Stimulated activated CD4-positive, alpha-beta T cell treated with anti-CD3 and anti-CD28 coated beads, Interleukin-12 subunit alpha, Interleukin-12 subunit beta, amount 100 ng/mL, for 4 hours (primary cell): ENCODE results near the gene ITPKC.
"Not testable (repeated sequence)": the region's sequence is repeated elsewhere in the genome, so short reads cannot be mapped to it uniquely, and the experiment has no call there.

ENCODE experiments used
- DNase-seq: peaks from one replicate; pipeline ENCODE4 v3.0.0-alpha.2; 2020

Gene ITPKC

GRCh38 chr19:40717880-40718773 lies 1.2 kb downstream of the ITPKC start:
- DNase-seq, result no peak

GRCh38 chr19:40718774-40719391 lies 2.0 kb downstream of the ITPKC start:
- no peak for DNase-seq

- DNase-seq, result no peak
Measured at GRCh38 chr19:40719414-40719894, 2.5 kb downstream of the ITPKC start.

DNA sequence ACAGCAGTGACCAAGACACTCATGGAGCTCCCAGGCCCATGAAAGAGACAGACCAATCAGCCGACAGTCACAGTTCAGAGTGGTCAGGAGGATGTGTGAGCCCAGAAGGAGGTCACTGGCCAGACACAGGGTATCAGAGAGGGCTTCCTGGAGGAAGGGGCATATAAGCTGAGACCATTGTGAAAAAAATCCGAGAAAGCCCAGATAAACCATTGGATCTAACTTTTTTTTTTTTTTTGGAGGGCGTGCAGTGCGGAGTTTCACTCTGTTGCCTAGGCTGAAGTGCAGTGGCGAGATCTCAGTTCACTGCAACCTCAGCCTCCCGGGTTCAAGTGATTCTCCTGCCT lies 4.2 kb downstream of the ITPKC start:
- no peak for DNase-seq

DNA sequence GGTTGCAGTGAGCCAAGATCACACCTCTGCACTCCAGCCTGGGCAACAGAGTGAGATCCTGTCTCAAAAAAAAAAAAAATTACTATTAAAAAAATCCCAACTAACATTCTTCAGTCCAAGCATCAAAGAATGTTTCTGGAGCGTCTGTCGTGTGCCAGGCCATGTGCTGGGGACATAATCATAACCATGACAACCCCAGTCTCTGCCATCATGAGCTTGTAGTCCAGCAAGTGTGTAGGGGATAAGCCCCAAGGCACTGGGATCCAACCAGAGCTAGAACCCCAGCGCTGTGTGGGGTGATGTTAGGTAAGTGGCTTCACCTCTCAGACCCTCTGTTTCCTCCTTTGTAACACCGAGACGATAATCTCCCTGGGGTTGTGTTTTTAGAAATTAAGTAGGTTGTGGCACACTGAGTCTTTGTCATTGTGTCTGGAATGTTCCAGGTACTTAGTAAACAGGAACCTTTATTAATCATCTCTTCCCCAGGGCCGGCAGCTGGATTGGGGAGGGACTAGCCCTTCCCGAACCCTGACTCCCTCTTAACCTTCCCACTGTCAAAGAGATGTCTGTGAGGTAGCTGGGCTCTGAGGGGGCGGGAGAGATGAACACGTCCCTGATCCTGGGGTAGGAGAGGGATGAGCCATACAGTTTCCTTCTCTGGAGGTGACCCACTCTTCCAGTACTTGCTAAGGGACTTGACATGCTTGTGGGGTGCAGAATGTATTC lies 5.2 kb downstream of the ITPKC start:
- DNase-seq, result no peak

DNA sequence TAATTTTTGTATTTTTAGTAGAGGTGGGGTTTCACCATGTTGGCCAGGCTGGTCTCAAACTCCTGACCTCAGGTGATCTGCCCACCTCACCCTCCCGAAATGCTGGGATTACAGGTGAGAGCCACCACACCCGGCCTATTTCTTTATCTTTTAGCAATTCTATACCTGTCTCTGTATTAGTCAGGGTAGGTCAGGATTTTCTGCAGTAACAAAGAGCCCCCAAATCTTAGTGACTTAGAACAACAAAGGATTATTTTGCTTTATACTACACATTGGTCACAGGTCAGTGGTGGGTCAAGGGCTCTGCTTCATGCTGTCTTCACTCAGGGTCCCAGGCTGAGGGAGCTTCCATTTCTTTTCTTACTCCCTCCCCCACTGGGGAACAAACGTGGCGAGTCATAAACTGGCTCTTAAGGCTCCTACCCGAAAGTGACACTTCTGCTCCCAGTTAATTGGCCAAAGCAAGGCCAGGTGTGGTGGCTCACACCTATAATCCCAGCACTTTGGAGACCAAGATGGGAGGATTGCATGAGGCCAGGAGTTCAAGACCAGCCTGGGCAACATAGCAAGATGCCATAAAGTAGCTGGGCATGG lies 6.8 kb downstream of the ITPKC start:
- DNase-seq, result no peak

- DNase-seq, result no peak
Measured at GRCh38 chr19:40724315-40724714, 7.4 kb downstream of the ITPKC start.

DNA sequence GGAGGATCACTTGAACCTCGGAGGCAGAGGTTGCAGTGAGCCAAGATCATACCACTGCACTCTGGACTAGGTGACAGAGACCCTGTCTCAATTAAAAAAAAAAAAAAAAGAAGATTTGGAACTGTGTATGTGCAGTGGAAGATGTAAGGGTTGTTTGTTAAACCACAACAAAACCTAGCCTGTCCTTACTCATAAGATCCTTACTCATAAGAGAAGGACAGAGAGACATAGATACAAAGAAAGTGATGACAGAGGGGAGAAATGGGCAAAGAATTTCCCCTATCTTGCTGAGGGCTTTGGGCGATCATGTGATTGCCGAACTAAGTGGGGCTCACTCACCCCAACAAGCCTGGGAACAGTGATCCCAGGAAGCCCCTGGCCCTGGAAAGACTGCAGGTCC lies 7.9 kb downstream of the ITPKC start:
- DNase-seq, result no peak

GRCh38 chr19:40726279-40726678 lies 9.4 kb downstream of the ITPKC start:
- DNase-seq, result no peak

- DNase-seq, result not testable (repeated sequence)
Measured at GRCh38 chr19:40730065-40730464, 13.2 kb downstream of the ITPKC start.

DNA sequence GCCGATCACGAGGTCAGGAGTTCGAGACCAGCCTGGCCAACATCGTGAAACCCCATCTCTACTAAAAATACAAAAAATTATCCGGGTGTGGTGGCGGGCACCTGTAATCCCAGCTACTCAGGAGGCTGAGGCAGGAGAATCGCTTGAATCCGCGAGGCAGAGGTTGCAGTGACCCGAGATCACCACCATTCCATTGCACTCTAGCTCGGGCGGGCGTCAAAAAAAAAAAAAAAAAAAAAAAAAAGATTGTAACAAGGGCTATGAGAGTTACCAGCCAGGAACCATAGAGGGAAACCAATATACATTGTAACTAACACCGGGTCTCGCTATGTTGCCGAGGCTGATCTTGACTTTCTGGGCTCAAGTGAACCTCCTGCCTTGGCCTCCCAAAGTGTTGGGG lies 15.4 kb downstream of the ITPKC start:
- DNase-seq, result not testable (repeated sequence)

DNA sequence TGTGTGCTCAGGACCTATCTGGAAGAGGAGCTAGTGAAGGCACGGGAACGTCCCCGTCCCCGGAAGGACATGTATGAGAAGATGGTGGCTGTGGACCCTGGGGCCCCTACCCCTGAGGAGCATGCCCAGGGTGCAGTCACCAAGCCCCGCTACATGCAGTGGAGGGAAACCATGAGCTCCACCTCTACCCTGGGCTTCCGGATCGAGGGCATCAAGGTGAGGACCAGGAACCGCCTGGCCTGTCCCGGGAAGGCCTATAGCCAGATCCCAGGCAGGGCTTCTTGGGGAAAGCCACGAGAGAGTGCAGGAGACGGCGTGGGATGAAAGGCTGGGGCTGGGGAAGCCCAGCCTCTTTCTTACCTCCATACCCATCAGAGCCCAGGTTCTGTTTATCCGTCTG lies 16.2 kb downstream of the ITPKC start:
- DNase-seq, result no peak

DNA sequence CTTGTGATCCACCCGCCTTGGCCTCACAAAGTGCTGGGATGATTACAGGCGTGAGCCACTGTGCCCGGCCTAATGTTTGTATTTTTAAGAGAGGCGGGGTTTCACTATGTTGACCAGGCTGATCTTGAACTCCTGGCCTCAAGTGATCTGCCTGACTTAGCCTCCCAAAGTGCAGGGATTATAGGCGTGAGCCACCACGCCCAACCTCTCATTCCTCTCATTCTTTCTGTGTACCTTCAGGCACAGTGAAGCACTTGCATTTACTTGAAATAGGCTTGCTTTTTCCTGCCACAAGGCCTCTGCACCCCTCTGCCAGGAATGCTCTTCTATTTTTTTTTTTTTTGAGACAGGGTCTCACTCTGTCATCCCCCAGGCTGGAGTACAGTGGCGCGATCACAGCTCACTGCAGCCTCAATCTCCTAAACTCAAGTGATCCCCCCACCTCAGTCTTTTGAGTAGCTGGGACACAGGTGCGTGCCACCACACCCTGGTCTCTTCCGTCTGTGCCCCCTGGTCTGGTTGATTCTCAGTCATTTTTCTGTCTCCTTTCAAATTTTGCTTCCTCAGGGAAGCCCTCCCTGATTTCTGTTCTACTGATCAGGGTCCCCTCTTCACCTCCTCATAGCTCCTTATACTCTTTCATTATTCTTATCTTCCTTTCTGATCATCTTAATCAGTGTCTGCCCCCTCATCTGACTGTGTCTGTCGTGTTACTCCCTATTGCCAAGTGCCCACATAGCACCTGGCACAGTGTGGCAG lies 18.3 kb downstream of the ITPKC start:
- DNase-seq, result no peak

GRCh38 chr19:40736661-40737060 lies 19.7 kb downstream of the ITPKC start:
- DNase-seq, result no peak

DNA sequence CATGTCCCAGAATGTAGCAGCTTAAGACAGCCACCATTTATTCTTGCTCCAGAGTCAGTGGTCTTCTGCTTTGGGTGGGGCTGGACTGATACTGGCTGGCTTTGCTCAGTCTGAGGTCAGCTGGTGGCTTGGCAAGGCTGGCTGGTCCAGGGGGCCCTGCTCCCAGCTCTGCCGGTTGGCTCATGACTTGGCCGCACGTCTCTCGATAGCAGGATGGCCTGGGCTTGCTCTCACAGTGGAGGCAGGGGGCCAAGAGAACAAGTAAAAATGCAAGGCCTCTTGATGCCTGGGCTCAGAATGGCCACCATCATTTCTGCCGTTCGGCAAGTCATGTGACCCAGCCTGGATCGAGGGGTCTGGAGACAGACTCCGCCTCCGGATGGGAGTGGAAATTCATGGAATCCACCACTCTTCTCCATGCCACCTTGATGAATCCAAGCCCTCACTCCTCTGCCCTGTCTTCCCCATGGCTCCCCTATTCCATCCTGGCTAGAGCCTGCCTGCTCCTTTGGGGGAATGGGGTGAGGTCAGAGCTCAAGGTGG lies 20.3 kb downstream of the ITPKC start:
- DNase-seq, result no peak

- no peak for DNase-seq
Measured at GRCh38 chr19:40739030-40739839, 22.3 kb downstream of the ITPKC start.

DNA sequence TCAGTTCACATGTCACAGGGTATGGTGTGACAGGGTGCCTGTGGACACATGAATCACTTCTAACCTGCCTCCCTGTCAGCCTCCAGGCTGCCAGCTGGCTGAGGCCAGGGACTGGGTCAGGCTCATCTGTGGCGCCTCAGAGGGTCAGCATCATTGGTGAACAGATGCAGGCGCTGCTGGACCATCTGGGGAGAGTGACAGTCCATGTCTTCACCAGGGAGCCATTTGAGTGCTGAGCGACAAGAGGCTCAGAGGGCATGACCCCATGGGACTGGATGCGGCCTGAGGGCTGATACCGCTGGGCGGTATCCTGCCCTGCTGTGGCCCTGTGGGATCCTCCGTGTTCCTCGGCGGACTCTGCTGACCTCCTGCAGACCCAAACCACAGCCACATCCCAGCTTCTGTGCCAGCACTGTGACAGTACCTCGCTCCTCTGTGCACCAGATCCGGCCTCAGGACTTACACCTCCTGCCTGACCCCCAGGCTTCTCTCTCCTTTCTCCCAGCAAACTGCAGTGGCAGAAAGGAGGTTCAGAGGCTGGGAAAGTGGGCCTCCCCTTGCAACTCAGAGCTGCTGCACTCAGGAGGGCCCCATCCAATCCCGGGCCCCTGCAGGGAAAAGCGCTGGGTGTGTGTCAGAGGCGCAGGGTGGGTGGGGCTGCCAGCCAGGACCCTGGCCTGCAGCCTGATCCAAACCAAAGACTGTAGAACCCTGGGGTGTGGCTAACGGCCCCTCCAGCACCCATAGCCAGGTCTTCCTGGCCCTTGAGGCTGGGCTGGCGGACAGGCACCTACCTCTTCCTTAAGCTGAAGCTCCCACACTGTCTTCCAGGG lies 23.2 kb downstream of the ITPKC start:
- no peak for DNase-seq

DNA sequence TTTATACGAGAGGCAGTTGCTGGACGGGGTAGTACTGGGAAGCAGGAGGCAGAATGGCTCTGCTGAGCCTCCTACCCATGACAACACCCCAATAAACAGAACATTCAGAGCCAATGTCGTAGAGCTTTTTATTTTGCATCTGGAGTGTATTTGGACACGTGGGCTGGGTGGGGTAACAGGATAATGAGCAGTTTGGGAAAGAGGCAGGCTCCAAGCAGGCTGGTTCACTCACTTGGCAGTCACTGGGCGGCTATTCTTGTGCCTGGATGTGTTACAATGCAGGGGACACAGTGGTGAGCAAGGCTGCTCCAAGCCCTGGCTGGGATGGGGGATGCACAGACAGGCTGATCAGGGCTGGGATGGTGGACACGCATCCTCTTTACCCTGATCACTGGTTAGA lies 23.8 kb downstream of the ITPKC start:
- DNase-seq, result no peak

DNA sequence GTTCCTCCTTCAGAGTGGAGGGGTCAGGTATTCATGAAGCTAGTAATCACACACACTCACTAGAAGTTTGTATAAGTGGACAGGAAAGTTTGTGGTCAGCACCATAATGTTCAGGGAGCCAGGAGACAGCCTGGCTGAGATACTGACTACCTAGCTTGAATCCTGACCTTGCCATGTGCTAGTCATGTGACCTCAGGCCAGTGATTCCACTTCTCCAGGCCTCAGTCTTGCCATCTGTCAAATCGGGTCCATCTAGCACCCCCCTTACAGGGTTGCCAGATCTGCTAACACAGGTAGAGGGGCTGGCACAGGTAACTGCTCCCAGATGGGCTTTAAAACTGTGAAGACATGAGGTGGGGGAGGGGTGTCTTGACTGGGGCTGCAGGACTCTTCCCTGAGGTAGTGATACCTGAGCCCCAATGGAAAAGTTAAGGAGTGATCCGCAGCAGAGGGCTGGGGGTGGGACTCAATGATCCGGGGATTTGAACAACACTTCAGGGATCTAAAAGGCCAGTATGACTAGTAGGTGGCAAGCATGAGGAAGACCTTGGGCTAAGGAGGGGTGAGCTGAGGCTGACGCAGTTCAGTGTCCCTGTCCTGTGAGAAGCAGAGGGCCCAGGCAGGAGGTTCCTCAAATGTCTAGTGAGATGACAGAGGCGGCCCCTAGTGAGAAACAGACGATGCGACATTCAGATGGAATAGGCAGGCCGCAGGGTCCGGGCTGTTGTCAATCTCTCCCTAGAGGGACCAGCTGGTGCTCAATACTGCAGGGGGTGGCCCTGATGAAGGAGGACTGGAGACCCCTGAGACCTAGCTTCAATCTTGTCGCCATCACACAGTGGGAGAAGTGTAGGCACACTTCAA lies 24.8 kb downstream of the ITPKC start:
- no peak for DNase-seq
